Lower leg skin (tissue), 3 donors: ENCODE measurements around the gene KPNA6.

Experiments used
- CTCF ChIP-seq, 3 donors: fragments of 450-650 bp; IDR thresholded peaks; one replicate each; pipeline ENCODE4 v1.5.1; 2016; ENCODE audit warnings: antibody characterized with exemption in 3 of 3, mild to moderate bottlenecking in 3 of 3, moderate library complexity in 2 of 3
- POLR2A ChIP-seq, 2 donors: fragments of 450-650 bp; IDR thresholded peaks; one replicate each; pipeline ENCODE4 v1.6.1; 2016 to 2017; ENCODE audit warnings: antibody characterized with exemption in 2 of 2, mild to moderate bottlenecking in 1 of 2, moderate library complexity in 1 of 2

DNA sequence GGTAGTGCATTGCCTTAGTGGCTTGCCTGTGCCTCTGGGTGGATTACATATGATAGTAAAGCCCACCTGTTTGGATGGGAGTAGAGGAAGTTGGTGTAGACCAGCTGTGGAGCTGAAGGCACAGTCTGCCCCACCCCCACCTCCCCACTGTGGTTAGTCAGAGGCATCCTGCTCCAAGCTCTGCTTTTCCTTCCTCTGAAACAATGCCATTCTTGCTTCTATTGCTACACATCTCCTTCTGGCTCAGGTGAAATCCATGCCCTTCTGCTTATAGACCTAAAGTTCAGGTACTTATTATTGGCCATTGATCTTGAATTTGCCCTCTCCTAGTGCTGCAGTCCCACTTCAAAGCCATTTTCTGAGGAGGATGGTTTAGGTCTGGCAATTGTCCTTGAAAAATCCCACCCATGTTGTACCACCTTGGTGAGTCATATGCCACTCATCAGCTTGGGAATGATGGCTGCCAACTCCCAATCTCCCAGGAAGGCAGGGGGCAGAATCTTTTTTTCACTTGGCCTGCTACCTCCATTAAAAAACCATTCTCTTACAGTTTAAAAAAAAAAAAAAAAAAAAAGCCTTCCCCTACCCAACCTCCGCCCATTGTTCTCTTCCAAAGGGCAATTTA lies 64.9 kb downstream of the KPNA6 start:
- TF ChIP-seq CTCF (IDR thresholded peaks at IDR 0.05) (no peak), POLR2A (IDR thresholded peaks at IDR 0.05) (no peak)
